Dermis blood vessel endothelial cell (primary cell): ENCODE data around the gene ATP6V1G1. TPM values are rescaled to one million over a fixed set of nuclear protein-coding genes. Genes with fewer than 3 reads are reported as not detected.
A peak's percentile ranks its signal among the peaks of the same experiment; 100 is the strongest.
"Not testable (repeated sequence)": the region's sequence is repeated elsewhere in the genome, so short reads cannot be mapped to it uniquely, and the experiment has no call there.

ENCODE experiments used
- DNase-seq: peaks from one replicate; pipeline ENCODE4 v3.0.0; 2010
- total RNA-seq: library from RNA; depleted of rRNA; stranded (reverse); fragments of >200 nt; gene quantifications from 2 replicates; pipeline ENCODE4 v1.2.3, GENCODE V29; 2014

ATP6V1G1 gene
- total RNA-seq, result 119 and 176 TPM in 2 replicates

- DNase-seq, result peak; percentile 100
These were observed at the start of gene ATP6V1G1 for GRCh38 chr9:114587345-114588202. Gene ATP6V1G1 (plus strand): TSS chr9:114587769. CDS start chr9:114587839, 70 bp downstream.

GRCh38 chr9:114538241-114538640 is 49.3 kb upstream of the ATP6V1G1 start:
- peak; percentile 27 for DNase-seq

GRCh38 chr9:114539701-114540380 is 47.7 kb upstream of the ATP6V1G1 start:
- DNase-seq, result no peak

GRCh38 chr9:114545055-114545454 is 42.5 kb upstream of the ATP6V1G1 start:
- no peak for DNase-seq

GRCh38 chr9:114546851-114547250 is 40.7 kb upstream of the ATP6V1G1 start:
- peak; percentile 52 for DNase-seq

- no peak for DNase-seq
These were observed 37.8 kb upstream of the ATP6V1G1 start for GRCh38 chr9:114549697-114550330.

GRCh38 chr9:114551750-114552685 is 35.6 kb upstream of the ATP6V1G1 start:
- DNase-seq, result peak; percentile 96

GRCh38 chr9:114552706-114553105 is 34.9 kb upstream of the ATP6V1G1 start:
- DNase-seq, result peak; percentile 4

GRCh38 chr9:114553202-114553601 is 34.4 kb upstream of the ATP6V1G1 start:
- DNase-seq, result no peak

GRCh38 chr9:114555696-114556095 is 31.9 kb upstream of the ATP6V1G1 start:
- DNase-seq, result no peak

- DNase-seq, result no peak
These were observed 29.4 kb upstream of the ATP6V1G1 start for GRCh38 chr9:114558027-114558675.

- DNase-seq, result no peak
These were observed 27.6 kb upstream of the ATP6V1G1 start for GRCh38 chr9:114559830-114560513.

GRCh38 chr9:114560956-114561355 is 26.6 kb upstream of the ATP6V1G1 start:
- DNase-seq, result no peak

GRCh38 chr9:114561771-114562170 is 25.8 kb upstream of the ATP6V1G1 start:
- DNase-seq, result no peak

GRCh38 chr9:114565204-114565603 is 22.4 kb upstream of the ATP6V1G1 start:
- no peak for DNase-seq

- DNase-seq, result no peak
These were observed 16.8 kb upstream of the ATP6V1G1 start for GRCh38 chr9:114570742-114571141.

GRCh38 chr9:114571391-114571790 is 16.2 kb upstream of the ATP6V1G1 start:
- DNase-seq, result no peak

GRCh38 chr9:114572199-114572598 is 15.4 kb upstream of the ATP6V1G1 start:
- DNase-seq, result no peak

- no peak for DNase-seq
These were observed 13.1 kb upstream of the ATP6V1G1 start for GRCh38 chr9:114574438-114574837.

GRCh38 chr9:114576779-114577178 is 10.8 kb upstream of the ATP6V1G1 start:
- DNase-seq, result not testable (repeated sequence)

GRCh38 chr9:114578134-114578533 is 9.4 kb upstream of the ATP6V1G1 start:
- DNase-seq, result not testable (repeated sequence)
